ENCODE data around the gene B3GALT4.

B3GALT4 gene

DNA sequence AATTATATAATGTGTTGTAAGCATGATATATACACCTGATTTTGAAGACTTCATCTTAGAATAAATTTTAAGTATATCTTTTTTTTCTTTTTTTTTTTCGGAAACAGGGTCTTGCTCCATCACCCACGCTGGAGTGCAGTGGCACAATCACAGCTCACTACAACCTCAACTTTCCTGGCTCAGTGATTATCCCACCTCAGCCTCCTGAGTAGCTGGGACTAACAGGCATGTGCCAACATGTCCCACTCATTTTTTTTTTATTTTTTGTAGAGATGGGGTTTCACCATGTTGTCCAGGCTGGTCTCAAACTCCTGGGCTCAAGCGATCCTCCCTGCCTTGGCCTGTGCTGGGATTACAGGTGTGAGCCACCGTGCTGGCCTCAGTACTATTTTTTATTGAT is 22.3 kb upstream of the B3GALT4 start:
- TF ChIP-seq, protein P1, sequence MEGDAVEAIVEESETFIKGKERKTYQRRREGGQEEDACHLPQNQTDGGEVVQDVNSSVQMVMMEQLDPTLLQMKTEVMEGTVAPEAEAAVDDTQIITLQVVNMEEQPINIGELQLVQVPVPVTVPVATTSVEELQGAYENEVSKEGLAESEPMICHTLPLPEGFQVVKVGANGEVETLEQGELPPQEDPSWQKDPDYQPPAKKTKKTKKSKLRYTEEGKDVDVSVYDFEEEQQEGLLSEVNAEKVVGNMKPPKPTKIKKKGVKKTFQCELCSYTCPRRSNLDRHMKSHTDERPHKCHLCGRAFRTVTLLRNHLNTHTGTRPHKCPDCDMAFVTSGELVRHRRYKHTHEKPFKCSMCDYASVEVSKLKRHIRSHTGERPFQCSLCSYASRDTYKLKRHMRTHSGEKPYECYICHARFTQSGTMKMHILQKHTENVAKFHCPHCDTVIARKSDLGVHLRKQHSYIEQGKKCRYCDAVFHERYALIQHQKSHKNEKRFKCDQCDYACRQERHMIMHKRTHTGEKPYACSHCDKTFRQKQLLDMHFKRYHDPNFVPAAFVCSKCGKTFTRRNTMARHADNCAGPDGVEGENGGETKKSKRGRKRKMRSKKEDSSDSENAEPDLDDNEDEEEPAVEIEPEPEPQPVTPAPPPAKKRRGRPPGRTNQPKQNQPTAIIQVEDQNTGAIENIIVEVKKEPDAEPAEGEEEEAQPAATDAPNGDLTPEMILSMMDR (IDR thresholded peaks at IDR 0.05) = no peak

DNA sequence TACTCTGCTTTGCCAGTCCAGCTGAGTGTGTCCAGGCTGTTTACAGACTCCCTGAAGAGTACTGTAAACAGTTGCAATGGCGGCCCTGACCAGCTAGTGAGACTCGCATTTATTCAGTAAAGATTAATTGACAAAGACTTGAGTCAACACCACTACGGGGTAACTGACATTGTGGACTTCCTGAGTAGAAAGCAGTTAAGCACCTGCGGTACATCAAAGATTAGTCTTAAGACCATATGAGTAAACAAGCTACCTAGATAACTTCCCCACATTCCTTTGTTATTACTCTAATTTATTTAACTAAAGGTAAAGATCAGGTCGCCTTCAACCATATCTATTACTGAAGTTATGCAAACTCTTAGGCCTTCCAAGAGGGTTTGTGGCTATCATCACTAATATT is 17.9 kb upstream of the B3GALT4 start:
- TF ChIP-seq, protein P1 (IDR thresholded peaks at IDR 0.05) = no peak

DNA sequence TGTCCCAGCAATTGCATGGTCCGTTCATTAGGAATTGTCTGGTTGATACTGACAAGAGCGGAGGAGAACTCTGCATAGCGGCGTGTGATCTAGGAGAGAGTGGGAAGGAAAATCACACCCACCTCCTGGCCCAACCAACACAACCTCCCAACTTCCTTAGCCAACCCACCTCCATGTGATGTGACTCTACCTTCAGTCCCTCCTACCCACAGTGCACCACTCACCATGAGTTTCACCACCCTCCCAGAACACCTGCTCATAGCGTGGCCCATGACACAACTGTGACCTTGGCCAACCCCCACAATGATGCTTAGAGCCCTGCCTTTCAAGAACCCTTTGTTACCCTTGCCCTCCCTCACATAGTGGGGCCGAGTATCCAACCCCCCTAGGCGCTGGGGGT is 12.9 kb upstream of the B3GALT4 start:
- TF ChIP-seq, protein P1 (IDR thresholded peaks at IDR 0.05) = no peak

DNA sequence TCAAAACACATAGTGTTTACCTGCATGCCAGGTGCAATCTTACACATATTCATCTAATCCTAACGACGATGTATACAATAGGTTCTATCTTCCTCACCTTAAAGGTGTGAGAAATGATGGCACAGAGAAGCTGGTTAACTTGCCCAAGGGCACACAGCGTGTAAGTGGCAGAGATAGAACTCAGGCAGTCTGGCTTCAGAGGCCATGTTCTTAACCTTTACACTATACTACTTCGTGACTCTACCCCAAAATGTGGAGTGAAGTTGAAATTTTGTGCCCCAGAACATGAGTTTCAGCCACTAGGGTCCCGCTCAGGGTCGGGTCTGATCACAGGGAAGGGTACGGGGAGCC is 5.8 kb upstream of the B3GALT4 start:
- TF ChIP-seq, protein P1 (IDR thresholded peaks at IDR 0.05) = no peak

DNA sequence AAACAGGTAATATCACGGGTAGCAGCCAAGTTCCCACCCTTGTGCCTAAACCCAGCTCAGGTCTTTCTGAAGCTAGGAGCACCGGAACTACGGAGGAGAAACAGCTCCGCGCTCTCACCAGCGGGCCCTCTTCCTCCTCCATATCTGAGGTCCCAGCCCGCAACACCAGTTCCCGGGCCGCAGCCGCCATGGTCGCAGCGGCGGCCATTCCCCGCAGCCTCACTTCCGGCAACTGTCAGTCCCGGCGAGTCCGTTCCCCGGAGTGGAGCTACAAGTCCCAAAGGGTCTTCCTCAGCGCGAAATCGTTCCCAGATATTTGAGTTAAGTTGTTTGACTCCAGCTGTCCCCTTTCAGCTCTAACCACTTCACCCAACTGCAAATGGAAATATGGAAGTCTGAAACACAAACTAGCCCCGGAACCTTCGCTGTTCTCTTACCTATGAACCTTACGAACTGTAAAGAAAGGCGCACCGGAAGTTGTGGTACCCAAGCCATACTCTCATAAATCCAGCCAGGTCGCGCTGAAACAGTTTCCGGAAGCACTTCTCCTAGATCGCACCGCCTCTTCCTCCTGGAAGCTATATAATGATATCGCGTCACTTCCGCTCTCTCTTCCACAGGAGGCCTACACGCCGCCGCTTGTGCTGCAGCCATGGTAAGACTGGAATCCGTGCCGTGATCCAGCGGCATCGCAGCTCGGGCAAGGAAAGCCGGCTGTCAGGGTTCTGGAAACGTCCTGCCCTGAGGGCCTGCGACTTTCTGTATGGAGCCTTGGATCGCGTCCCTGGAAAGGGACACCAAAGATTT is 5.3 kb upstream of the B3GALT4 start, which contains the start of the genes RPS18 and VPS52:
RPS18 (plus strand) TSS at position 608 of the 807 bp plus-strand sequence; CDS start at position 653, 45 bp downstream.
VPS52 (minus strand) TSS at position 409 of the 807 bp plus-strand sequence; CDS start at position 208, 201 bp downstream.
- TF ChIP-seq, protein P1 (IDR thresholded peaks at IDR 0.05) = no peak

DNA sequence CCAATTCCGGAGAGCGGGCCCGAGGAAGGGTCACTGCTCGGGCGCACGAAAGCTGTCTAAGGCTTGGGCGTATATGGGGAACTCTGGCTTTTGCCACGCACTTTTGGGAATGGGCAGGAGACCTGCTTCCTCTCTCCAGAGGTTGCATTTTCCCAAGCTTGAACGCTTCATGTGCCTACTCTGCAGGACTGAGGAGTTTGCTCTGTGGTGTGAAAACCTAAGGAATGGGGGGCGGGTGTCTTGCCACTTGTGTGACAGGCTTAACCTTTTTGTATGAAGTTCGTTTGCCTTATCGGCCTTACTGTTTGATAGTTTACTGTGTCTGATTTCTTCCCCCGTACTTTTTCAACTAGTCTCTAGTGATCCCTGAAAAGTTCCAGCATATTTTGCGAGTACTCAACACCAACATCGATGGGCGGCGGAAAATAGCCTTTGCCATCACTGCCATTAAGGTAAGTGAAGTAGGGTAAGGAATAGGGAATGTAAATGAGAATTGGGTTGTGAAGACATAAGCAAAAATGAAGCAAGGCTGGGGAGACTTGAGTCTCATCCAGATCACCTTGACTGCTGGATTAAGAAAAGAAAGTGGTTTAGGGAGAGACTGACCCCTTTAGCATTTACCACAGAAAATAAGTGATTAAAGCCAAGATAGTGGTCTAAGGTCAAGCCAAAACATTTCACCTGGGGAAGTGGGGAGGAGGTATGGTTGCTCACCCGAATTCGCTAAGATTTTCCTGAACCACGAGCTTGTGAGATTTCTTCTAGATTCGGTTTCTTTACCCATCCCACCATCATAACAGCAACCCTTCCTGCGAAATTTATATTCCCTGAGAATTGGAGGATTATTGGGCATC is 4.4 kb upstream of the B3GALT4 start:
- TF ChIP-seq, protein P1 (IDR thresholded peaks at IDR 0.05) = no peak

DNA sequence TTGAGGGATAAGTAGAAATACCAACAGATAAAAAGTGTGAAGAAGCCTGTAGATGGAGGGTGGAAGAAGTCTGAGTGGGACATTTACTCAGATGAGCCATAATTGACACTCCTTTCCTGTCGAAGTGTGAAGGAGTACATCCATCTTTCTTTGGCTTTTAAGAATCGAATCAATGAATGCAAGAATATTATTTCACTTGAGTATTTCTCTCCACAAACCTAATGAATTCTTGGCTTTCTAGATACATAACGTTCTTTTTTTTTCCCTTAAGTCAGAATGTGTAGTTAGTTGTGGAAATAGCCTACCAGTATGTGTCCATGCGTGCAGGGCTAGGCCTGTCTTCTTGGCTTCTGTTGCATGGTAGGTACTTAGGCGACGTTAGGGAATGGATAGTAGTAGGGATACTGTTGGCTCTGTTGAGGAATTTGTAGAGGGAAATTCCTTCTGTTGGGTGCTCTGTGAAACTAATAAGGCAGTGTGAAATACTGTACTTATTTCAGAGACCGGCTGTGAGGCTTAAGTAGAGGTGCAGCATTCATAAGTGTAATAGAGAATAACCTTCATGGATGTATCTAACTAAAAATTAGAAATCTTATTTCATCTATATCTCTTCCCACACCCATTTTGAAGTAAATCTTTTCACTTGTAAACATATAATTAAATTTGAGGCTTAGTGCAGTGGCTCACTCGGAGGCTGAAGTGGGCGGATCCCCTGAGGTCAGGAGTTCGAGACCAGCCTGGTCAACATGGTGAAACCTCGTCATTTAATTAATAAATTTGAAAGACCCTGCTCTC is 3.6 kb upstream of the B3GALT4 start:
- TF ChIP-seq, protein P1 (IDR thresholded peaks at IDR 0.05) = no peak

All from LNCAP (cell line).